IMR-90 (cell line): ENCODE data around the gene ASB16. TPM values are rescaled to one million over a fixed set of nuclear protein-coding genes. Genes with fewer than 3 reads are reported as not detected.

Experiments used
- ATAC-seq: fragments of 200-7000 bp; cut with Tn5 transposase; 2 replicates; pipeline ENCODE4 v1.9.1; 2020; ENCODE audit warnings: low read depth, mild to moderate bottlenecking, moderate library complexity
- BruUV-seq: library from RNA; stranded (reverse); fragments of 400-500 nt; replicated peaks from 2 replicates; lab custom pipeline; 2021; lab: Mats Ljungman, UMichigan
- CTCF ChIA-PET: fragments of 300-600 bp; formaldehyde crosslinking; extraction: SDS; loops from one replicate; lab custom pipeline; 2021; ENCODE audit warnings: antibody characterized with exemption; lab: Yijun Ruan, JAX
- POLR2A ChIA-PET: fragments of 300-600 bp; sonication (Branson Sonifier 250); formaldehyde crosslinking; loops from one replicate; lab custom pipeline; 2022; ENCODE audit warnings: antibody characterized with exemption; ENCODE audit not compliant: unreplicated experiment; lab: Charles Lee
- DNase-seq: peaks from one replicate; pipeline ENCODE4 v3.0.0; 2013
- H2AFZ ChIP-seq: replicated peaks from 2 replicates; pipeline ENCODE3; 2013; ENCODE audit warnings: low read length, mild to moderate bottlenecking; ENCODE audit not compliant: poor library complexity
- H2AK5ac ChIP-seq: 2 replicates; pipeline ENCODE4 v1.6.1; 2013; ENCODE audit warnings: low read depth, low read length, inconsistent platforms
- H2AK9ac ChIP-seq: replicated peaks from 2 replicates; pipeline ENCODE3; 2013; ENCODE audit warnings: mild to moderate bottlenecking, low read depth, low read length, moderate library complexity; ENCODE audit not compliant: poor library complexity
- H2BK120ac ChIP-seq: 2 replicates; pipeline ENCODE4 v1.6.1; 2013; ENCODE audit warnings: low read depth, low read length, inconsistent platforms
- H2BK15ac ChIP-seq: 3 replicates; pipeline ENCODE4 v1.6.1; 2013; ENCODE audit warnings: low read depth, low read length, inconsistent platforms
- H2BK20ac ChIP-seq: 2 replicates; pipeline ENCODE4 v1.6.1; 2013; ENCODE audit warnings: low read depth, mild to moderate bottlenecking, inconsistent platforms, low read length, moderate library complexity
- H2BK5ac ChIP-seq: 2 replicates; pipeline ENCODE4 v1.6.1; 2013; ENCODE audit warnings: mild to moderate bottlenecking, low read depth, low read length, inconsistent platforms; ENCODE audit not compliant: poor library complexity, severe bottlenecking
- H3K14ac ChIP-seq: replicated peaks from 2 replicates; pipeline ENCODE4 v1.6.1; 2013; ENCODE audit warnings: low read depth, low read length, inconsistent platforms
- H3K18ac ChIP-seq: 2 replicates; pipeline ENCODE4 v1.6.1; 2013; ENCODE audit warnings: low read depth, low read length, control low read depth
- H3K23ac ChIP-seq: 2 replicates; pipeline ENCODE4 v1.6.1; 2013; ENCODE audit warnings: low read depth, low read length, inconsistent platforms
- H3K27ac ChIP-seq: 2 replicates; pipeline ENCODE4 v1.5.1; 2013; ENCODE audit warnings: mild to moderate bottlenecking, control low read depth, low read length; ENCODE audit not compliant: insufficient read depth
- H3K27me3 ChIP-seq: 2 replicates; pipeline ENCODE4 v1.6.1; 2013; ENCODE audit warnings: low read length; ENCODE audit not compliant: control insufficient read depth, insufficient read depth
- H3K36me3 ChIP-seq: 2 replicates; pipeline ENCODE4 v1.6.1; 2013; ENCODE audit warnings: low read length, mixed read lengths; ENCODE audit not compliant: control insufficient read depth, insufficient read depth
- H3K4ac ChIP-seq: 2 replicates; pipeline ENCODE4 v1.6.1; 2013; ENCODE audit warnings: low read depth, low read length, inconsistent platforms
- H3K4me1 ChIP-seq: 2 replicates; pipeline ENCODE4 v1.6.1; 2013; ENCODE audit warnings: low read length, mixed read lengths; ENCODE audit not compliant: control insufficient read depth, insufficient read depth
- H3K4me2 ChIP-seq: 2 replicates; pipeline ENCODE4 v1.6.1; 2013; ENCODE audit warnings: low read depth, mild to moderate bottlenecking, control low read depth, low read length, moderate library complexity
- H3K4me3 ChIP-seq: 2 replicates; pipeline ENCODE4 v1.5.1; 2013; ENCODE audit warnings: low read depth, mild to moderate bottlenecking, control low read depth, low read length, moderate library complexity; ENCODE audit not compliant: insufficient read depth
- H3K56ac ChIP-seq: 2 replicates; pipeline ENCODE4 v1.6.1; 2013; ENCODE audit warnings: low read length, inconsistent platforms; ENCODE audit not compliant: insufficient read depth; ENCODE audit errors: extremely low read depth
- H3K79me1 ChIP-seq, 2 experiments: 2 replicates each; pipeline ENCODE4 v1.6.1; 2013; ENCODE audit warnings: low read length in 2 of 2, inconsistent platforms in 1 of 2, low read depth in 1 of 2
- H3K9ac ChIP-seq: 2 replicates; pipeline ENCODE4 v1.6.1; 2013; ENCODE audit warnings: low read depth, low read length, control low read depth
- H3K9me1 ChIP-seq: 2 replicates; pipeline ENCODE4 v1.6.1; 2013; ENCODE audit warnings: low read length, inconsistent platforms; ENCODE audit not compliant: insufficient read depth
- H3K9me3 ChIP-seq: 2 replicates; pipeline ENCODE4 v1.6.1; 2013; ENCODE audit warnings: low read length; ENCODE audit not compliant: control insufficient read depth, insufficient read depth
- H4K20me1 ChIP-seq: 2 replicates; pipeline ENCODE4 v1.6.1; 2013; ENCODE audit warnings: low read length, inconsistent platforms; ENCODE audit not compliant: insufficient read depth
- H4K5ac ChIP-seq: 2 replicates; pipeline ENCODE4 v1.6.1; 2013; ENCODE audit warnings: mild to moderate bottlenecking, low read depth, low read length, control low read depth
- H4K8ac ChIP-seq, 2 experiments: 2 replicates each; pipeline ENCODE4 v1.6.1; 2013; ENCODE audit warnings: low read depth in 2 of 2, low read length in 2 of 2, control low read depth in 1 of 2, inconsistent platforms in 1 of 2
- H4K91ac ChIP-seq: 2 replicates; pipeline ENCODE4 v1.6.1; 2013; ENCODE audit warnings: low read depth, low read length, inconsistent platforms; ENCODE audit not compliant: insufficient read depth
- BHLHE40 ChIP-seq: fragments of 150-350 bp; IDR thresholded peaks from 2 replicates; pipeline ENCODE4 v1.6.1; 2016; ENCODE audit warnings: mild to moderate bottlenecking, low read depth, low read length
- CEBPB ChIP-seq: IDR thresholded peaks from 2 replicates; pipeline ENCODE4 v1.6.1; 2012; ENCODE audit warnings: low read depth, low read length, improper control_type of control experiment
- CTCF ChIP-seq: conservative IDR thresholded peaks from 2 replicates; pipeline ENCODE4 v1.5.1; 2012; ENCODE audit warnings: mild to moderate bottlenecking, low read depth, low read length, improper control_type of control experiment
- FOS ChIP-seq: fragments of 150-350 bp; IDR thresholded peaks from 2 replicates; pipeline ENCODE4 v1.6.1; 2016; ENCODE audit warnings: low read depth, low read length
- MAZ ChIP-seq: IDR thresholded peaks from 2 replicates; pipeline ENCODE4 v1.6.1; 2012; ENCODE audit warnings: low read depth, mild to moderate bottlenecking, low read length, improper control_type of control experiment, moderate library complexity, borderline replicate concordance
- MXI1 ChIP-seq: IDR thresholded peaks from 2 replicates; pipeline ENCODE4 v1.6.1; 2012; ENCODE audit warnings: low read depth, mild to moderate bottlenecking, low read length, moderate library complexity, borderline replicate concordance
- NFE2L2 ChIP-seq: fragments of 150-350 bp; IDR thresholded peaks from 2 replicates; pipeline ENCODE4 v1.6.1; 2016; ENCODE audit warnings: low read depth, mild to moderate bottlenecking, low read length
- POLR2A ChIP-seq: IDR thresholded peaks from 2 replicates; pipeline ENCODE4 v1.6.1; 2012; ENCODE audit warnings: mild to moderate bottlenecking, low read depth, low read length
- RAD21 ChIP-seq: IDR thresholded peaks from 2 replicates; pipeline ENCODE4 v1.6.1; 2012; ENCODE audit warnings: low read length, improper control_type of control experiment
- RCOR1 ChIP-seq: IDR thresholded peaks from 2 replicates; pipeline ENCODE4 v1.6.1; 2012; ENCODE audit warnings: mild to moderate bottlenecking, low read length, improper control_type of control experiment; ENCODE audit not compliant: insufficient replicate concordance
- RFX5 ChIP-seq: IDR thresholded peaks from 2 replicates; pipeline ENCODE4 v1.8.0; 2012; ENCODE audit warnings: low read depth, mild to moderate bottlenecking, low read length, moderate library complexity
- SMC3 ChIP-seq: fragments of 150-350 bp; IDR thresholded peaks from 2 replicates; pipeline ENCODE4 v1.6.1; 2016; ENCODE audit warnings: low read depth, mild to moderate bottlenecking, antibody characterized with exemption, low read length, moderate library complexity
- WGBS, 2 experiments: methylation state at CpG; one replicate each; pipeline versions ENCODE4 v1.1.5 to v1.1.7; 2013; ENCODE audit warnings: missing lambda C conversion rate in 2 of 2; ENCODE audit not compliant: insufficient read length in 1 of 2; ENCODE audit errors: extremely low coverage in 2 of 2; 5-methylcytosine and 5-hydroxymethylcytosine counted together
- dilution Hi-C: fragments of 300-500 bp; cut with HindIII; formaldehyde crosslinking; loops from one replicate; pipeline ENCODE4 v1.14.3; 2018; ENCODE audit warnings: low sequenced_read_pairs; ENCODE audit not compliant: unreplicated experiment
- in situ Hi-C: fragments of 300-500 bp; cut with MboI; formaldehyde crosslinking; loops from 3 replicates; pipeline ENCODE4 v1.14.3; 2019; ENCODE audit warnings: low sequenced_read_pairs, inconsistent platforms, mixed read lengths
- intact Hi-C: fragments of 100-400 bp; cut with micrococcal nuclease; formaldehyde crosslinking; loops from 2 replicates; pipeline ENCODE4 v1.10.0; 2022
- polyA plus RNA-seq, 3 experiments: library from polyadenylated mRNA; depleted of rRNA; stranded (reverse); fragments of >200 nt; gene quantifications; 2 replicates each; pipeline ENCODE4 v1.2.3, GENCODE V29; 2012; ENCODE audit warnings: low replicate concordance in 1 of 3
- total RNA-seq: library from RNA; depleted of rRNA; stranded (reverse); fragments of >200 nt; gene quantifications from 2 replicates; pipeline ENCODE4 v1.2.3, GENCODE V29; 2012
- TF ChIP-seq, protein P1 (sequence below): fragments of 150-350 bp; IDR thresholded peaks from 2 replicates; pipeline ENCODE4 v1.6.1; 2017; ENCODE audit warnings: mild to moderate bottlenecking, antibody characterized with exemption, low read length, low read depth

The ASB16 gene
- total and polyA plus RNA-seq, 2 of the 4 experiments (the other 2 are of a cell fraction) = 0.05 TPM; not detected in 1

- H2AK5ac ChIP-seq = peak overlapping the region; percentile 35; the same call in 1 of the 2 replicates
- no peak overlapping the region for H2BK15ac ChIP-seq
- peak overlapping the region; percentile 90 for H2AK9ac ChIP-seq
- H4K20me1 ChIP-seq = peaks cover 39% of the 10 kb centered on the region
- H2AFZ ChIP-seq = peak overlapping the region; percentile 93
- no CpG with 5 or more reads among the region's 32 CpGs for WGBS, 2 experiments
- peaks cover 14% of the 10 kb centered on the region for H3K9me1 ChIP-seq
- BruUV-seq = no TSS peak
- H3K36me3 ChIP-seq = no peaks in the 10 kb centered on the region
- peak overlapping the region; percentile 98 for H3K23ac ChIP-seq
- POLR2A ChIA-PET = interaction anchor here (0.5 to 0.6 kb wide), 2 partner anchors 54 to 762 kb away, joined by 3 read pairs; no protein-coding TSS in a partner anchor
- in situ Hi-C loops = no loop called here
- no peak overlapping the region for H3K27ac ChIP-seq
- intact Hi-C loops = no loop called here
- H2BK5ac ChIP-seq = peak overlapping the region; percentile 7
- H3K18ac ChIP-seq = no peak overlapping the region
- peak overlapping the region; percentile 90 for H3K14ac ChIP-seq
- DNase-seq (no peak), ATAC-seq (no peak)
- peak overlapping the region; percentile 78 for H3K4me3 ChIP-seq
- no peak overlapping the region for H2BK120ac ChIP-seq
- TF ChIP-seq CTCF (no peak), RFX5 (no peak), FOS (no peak), POLR2A (no peak), RAD21 (no peak), CEBPB (no peak), MAZ (no peak), BHLHE40 (no peak), NFE2L2 (no peak), RCOR1 (no peak), SMC3 (no peak), MXI1 (no peak)
- TF ChIP-seq, protein P1, sequence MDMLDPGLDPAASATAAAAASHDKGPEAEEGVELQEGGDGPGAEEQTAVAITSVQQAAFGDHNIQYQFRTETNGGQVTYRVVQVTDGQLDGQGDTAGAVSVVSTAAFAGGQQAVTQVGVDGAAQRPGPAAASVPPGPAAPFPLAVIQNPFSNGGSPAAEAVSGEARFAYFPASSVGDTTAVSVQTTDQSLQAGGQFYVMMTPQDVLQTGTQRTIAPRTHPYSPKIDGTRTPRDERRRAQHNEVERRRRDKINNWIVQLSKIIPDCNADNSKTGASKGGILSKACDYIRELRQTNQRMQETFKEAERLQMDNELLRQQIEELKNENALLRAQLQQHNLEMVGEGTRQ = no peak
- H3K9ac ChIP-seq = peak overlapping the region; percentile 67
- no peaks in the 10 kb centered on the region for H3K27me3 ChIP-seq
- no peak overlapping the region for H4K5ac ChIP-seq
- no peak overlapping the region for H3K56ac ChIP-seq
- H3K9me3 ChIP-seq = no peaks in the 10 kb centered on the region
- CTCF ChIA-PET = interaction anchor here (1.0 to 1.3 kb wide), 2 partner anchors 7 to 15 kb away, joined by 4 to 5 read pairs; no protein-coding TSS in a partner anchor
- peaks cover 7 to 56% of the 10 kb centered on the region in 2 experiments for H3K79me1 ChIP-seq
- peak overlapping the region; percentile 99 for H3K4me2 ChIP-seq
- H4K8ac ChIP-seq = no peak overlapping the region
- H3K4ac ChIP-seq = peak overlapping the region; percentile 68; the same call in 1 of the 2 replicates
- no peak overlapping the region for H2BK20ac ChIP-seq
- dilution Hi-C loops = no loop called here
- peaks cover 5% of the 10 kb centered on the region; the same call in 1 of the 2 replicates for H3K4me1 ChIP-seq
- no peak overlapping the region for H4K91ac ChIP-seq
Observed at GRCh38 chr17:44122816-44123355, 47.6 kb upstream of the ASB16 start.
